Peyer's patch (tissue), 4 donors: ENCODE data around the gene FAM50B. TPM values are rescaled to one million over a fixed set of nuclear protein-coding genes. Genes with fewer than 3 reads are reported as not detected.
A peak's percentile ranks its signal among the peaks of the same experiment; 100 is the strongest.

Experiments used
- DNase-seq, 3 donors: peaks; one replicate each; pipeline ENCODE4 v3.0.0-alpha.2; 2017 to 2019
- H3K27ac ChIP-seq, 4 donors: fragments of 200-600 bp; sonication (generic); one replicate each; pipeline ENCODE4 v1.5.1; 2016 to 2019
- H3K27me3 ChIP-seq, 2 donors: fragments of 200-600 bp; sonication (generic); one replicate each; pipeline ENCODE4 v1.5.1; 2019
- H3K36me3 ChIP-seq, 3 donors: fragments of 200-600 bp; sonication (generic); one replicate each; pipeline ENCODE4 v1.5.1; 2016 to 2019
- H3K4me1 ChIP-seq, 4 donors: fragments of 200-600 bp; sonication (generic); one replicate each; pipeline ENCODE4 v1.5.1; 2016 to 2019
- H3K4me3 ChIP-seq, 4 donors: fragments of 200-600 bp; sonication (generic); 1 replicate in 3 of 4; 2 replicates in 1 of 4; pipeline ENCODE4 v1.5.1; 2016 to 2019; ENCODE audit warnings: mild to moderate bottlenecking in 1 of 4
- H3K9me3 ChIP-seq, 4 donors: fragments of 200-600 bp; sonication (generic); one replicate each; pipeline ENCODE4 v1.5.1; 2016 to 2019; ENCODE audit warnings: mild to moderate bottlenecking in 1 of 4
- POLR2A ChIP-seq, 2 donors: fragments of 450-650 bp; IDR thresholded peaks; one replicate each; pipeline ENCODE4 v1.5.1; 2017; ENCODE audit warnings: antibody characterized with exemption in 2 of 2, mild to moderate bottlenecking in 2 of 2, moderate library complexity in 2 of 2
- total RNA-seq, 4 donors: library from RNA; depleted of rRNA; stranded (reverse); fragments of >200 nt; gene quantifications; one replicate each; pipeline ENCODE4 v1.1.0, GENCODE V29; 2016
- TF ChIP-seq, protein P1 (sequence below), 6 experiments: fragments of 450-650 bp in 4 of 6; fragments of 200-600 bp in 2 of 6; sonication (generic) in 1 of 6; IDR thresholded peaks; one replicate each; pipeline ENCODE4 v1.5.1; 2017 to 2019; ENCODE audit warnings: antibody characterized with exemption in 6 of 6, mild to moderate bottlenecking in 3 of 6, moderate library complexity in 1 of 6

The FAM50B gene
- total RNA-seq, 4 donors from 2014 or later = 3.3 to 10.7 (median 4.7) TPM

DNA sequence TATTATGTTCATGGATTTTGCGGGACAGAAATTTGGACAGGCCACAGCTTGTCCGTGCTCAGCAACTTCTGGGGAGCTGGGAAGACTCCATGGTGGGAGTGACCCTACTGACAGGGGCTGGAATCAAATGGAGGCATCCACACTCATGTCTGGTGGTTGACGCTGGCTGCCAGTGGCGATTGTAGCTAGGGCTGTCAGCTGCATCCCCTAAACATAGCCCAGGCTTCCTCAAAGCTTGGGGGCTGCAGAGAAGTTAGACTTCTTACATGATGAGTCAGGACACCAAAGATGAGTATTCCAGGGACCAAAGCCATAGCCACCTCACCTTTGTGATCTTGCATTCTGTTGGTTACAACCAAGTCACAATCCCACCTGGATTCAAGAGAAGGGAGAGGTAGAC lies 18.4 kb upstream of the FAM50B start:
- no peaks in the 10 kb centered on the region for H3K27me3 ChIP-seq
- H3K27ac ChIP-seq = no peak overlapping the region
- H3K4me1 ChIP-seq = peaks cover 0 to 11% (median under 1%) of the 10 kb centered on the region in 4 donors
- TF ChIP-seq POLR2A (IDR thresholded peaks at IDR 0.05) = no peak
- TF ChIP-seq, protein P1, sequence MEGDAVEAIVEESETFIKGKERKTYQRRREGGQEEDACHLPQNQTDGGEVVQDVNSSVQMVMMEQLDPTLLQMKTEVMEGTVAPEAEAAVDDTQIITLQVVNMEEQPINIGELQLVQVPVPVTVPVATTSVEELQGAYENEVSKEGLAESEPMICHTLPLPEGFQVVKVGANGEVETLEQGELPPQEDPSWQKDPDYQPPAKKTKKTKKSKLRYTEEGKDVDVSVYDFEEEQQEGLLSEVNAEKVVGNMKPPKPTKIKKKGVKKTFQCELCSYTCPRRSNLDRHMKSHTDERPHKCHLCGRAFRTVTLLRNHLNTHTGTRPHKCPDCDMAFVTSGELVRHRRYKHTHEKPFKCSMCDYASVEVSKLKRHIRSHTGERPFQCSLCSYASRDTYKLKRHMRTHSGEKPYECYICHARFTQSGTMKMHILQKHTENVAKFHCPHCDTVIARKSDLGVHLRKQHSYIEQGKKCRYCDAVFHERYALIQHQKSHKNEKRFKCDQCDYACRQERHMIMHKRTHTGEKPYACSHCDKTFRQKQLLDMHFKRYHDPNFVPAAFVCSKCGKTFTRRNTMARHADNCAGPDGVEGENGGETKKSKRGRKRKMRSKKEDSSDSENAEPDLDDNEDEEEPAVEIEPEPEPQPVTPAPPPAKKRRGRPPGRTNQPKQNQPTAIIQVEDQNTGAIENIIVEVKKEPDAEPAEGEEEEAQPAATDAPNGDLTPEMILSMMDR (IDR thresholded peaks at IDR 0.05) = no peak
- peak in 1 of 3 donors; percentile 13 for DNase-seq
- no peaks in the 10 kb centered on the region for H3K36me3 ChIP-seq
- H3K4me3 ChIP-seq = no peak overlapping the region
- H3K9me3 ChIP-seq = no peaks in the 10 kb centered on the region

DNA sequence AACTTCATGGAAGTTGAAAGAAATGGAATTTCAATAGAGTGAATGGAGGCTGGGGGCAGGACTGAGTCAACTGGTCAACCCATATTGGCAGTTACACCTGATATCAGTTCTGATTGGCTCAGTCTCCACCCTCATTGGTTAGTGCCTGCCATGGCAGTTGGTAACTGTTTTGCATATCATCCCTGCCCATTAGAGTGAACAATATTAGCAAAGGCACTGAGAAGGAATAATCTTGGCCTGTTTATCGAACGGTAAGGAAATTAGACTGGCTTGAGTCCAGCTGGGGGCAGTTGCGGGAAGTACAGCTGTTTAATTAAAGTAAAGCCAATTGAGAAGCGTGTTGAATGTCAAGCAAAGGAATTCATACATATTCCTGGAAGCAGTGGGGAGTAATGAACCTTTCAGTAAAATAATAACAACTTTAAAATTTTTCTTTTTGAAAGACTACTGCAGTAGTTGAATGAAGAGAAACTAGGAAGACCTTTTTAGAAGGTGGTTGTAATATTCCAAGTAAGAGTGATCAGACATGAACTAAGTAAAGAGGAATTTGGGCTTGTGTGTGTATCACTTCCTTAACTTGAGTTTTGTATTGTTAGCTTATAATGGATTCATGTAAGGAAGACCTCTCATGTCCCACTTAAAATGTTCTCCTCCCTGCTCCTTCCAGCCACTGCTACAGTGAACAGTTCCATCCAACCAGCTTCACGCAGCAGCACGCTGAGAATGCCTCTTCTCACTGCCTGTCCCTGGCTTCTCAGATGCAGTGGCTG lies 17.2 kb upstream of the FAM50B start:
- H3K36me3 ChIP-seq = no peaks in the 10 kb centered on the region
- DNase-seq = peak in 1 of 3 donors; percentile 18
- H3K4me1 ChIP-seq = peaks cover 0 to 9% (median 2%) of the 10 kb centered on the region in 4 donors
- H3K4me3 ChIP-seq = no peak overlapping the region
- H3K27me3 ChIP-seq = no peaks in the 10 kb centered on the region
- H3K9me3 ChIP-seq = no peaks in the 10 kb centered on the region
- H3K27ac ChIP-seq = no peak overlapping the region
- TF ChIP-seq POLR2A (IDR thresholded peaks at IDR 0.05) = no peak
- TF ChIP-seq, protein P1 (IDR thresholded peaks at IDR 0.05) = no peak

DNA sequence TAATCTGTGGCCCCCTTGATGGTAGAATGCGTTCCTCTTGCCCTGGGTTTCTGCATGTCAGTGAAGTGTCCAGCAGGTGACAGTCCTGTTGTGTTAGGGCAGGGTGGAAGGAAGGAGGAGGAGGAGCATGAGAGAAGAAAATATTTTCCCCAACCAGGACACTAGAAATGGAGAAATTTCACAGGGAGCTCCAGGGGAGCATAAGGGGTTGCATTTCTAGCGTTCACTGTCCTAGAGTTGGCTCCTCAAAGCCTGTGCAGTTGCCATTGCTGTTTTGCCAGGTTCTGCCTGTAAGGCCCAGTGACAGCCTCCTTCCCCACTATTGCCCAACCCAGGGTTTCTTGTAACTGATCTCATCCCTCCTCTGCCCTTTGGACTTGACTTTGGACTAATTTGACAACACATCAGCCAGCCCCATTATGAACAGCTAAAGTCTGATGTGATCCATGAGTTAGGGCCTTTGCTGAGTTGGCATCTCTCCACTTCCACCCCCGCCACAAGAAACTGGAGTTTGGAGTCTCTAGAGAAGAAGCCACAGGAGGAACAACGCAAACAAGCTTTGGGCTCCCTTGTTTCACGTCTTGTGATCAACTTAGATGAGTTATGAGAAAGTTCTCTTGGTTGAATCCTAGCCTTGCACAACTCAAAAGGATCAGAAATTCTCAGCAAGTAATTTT lies 14.0 kb upstream of the FAM50B start:
- Histone ChIP-seq H3K9me3 (no peaks in the 10 kb centered on the region), H3K27ac (peak overlapping the region in 3 of 4 donors; percentile 49 to 90 (median 79)), H3K36me3 (no peaks in the 10 kb centered on the region), H3K27me3 (no peaks in the 10 kb centered on the region), H3K4me3 (no peak overlapping the region), H3K4me1 (peaks cover 0 to 9% (median 2%) of the 10 kb centered on the region in 4 donors)
- TF ChIP-seq POLR2A (IDR thresholded peaks at IDR 0.05) = peak in 1 of 2 donors; percentile 35
- TF ChIP-seq, protein P1 (IDR thresholded peaks at IDR 0.05) = peak in 4 of 6 experiments; percentile 21 to 69 (median 66)
- DNase-seq = peak in 2 of 3 donors; percentile 67 to 89

DNA sequence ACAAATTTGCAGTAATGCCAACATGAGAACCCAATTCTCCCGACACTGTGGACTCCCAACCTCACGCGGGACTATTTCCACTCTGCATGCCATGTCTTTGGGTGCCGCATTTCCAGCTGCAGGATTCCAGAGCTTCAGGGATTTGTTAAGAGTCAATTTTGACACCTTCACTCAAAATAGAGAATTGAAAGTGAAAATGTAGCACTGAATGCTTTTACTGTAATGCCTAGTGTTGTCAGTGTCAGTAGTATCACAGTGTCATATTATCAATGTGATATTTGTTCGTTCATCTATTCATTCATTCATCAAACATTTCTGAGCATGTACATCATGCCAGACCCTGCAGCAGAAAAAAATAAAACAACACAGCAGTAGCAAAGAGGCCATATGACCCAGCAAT lies 13.4 kb upstream of the FAM50B start:
- no peak overlapping the region for H3K4me3 ChIP-seq
- H3K27me3 ChIP-seq = no peaks in the 10 kb centered on the region
- TF ChIP-seq, protein P1 (IDR thresholded peaks at IDR 0.05) = no peak
- no peak for TF ChIP-seq POLR2A (IDR thresholded peaks at IDR 0.05)
- DNase-seq = no peak
- H3K27ac ChIP-seq = peak overlapping the region in 3 of 4 donors; percentile 38 to 90 (median 79)
- no peaks in the 10 kb centered on the region for H3K36me3 ChIP-seq
- peaks cover 0 to 9% (median 2%) of the 10 kb centered on the region in 4 donors for H3K4me1 ChIP-seq
- no peaks in the 10 kb centered on the region for H3K9me3 ChIP-seq

DNA sequence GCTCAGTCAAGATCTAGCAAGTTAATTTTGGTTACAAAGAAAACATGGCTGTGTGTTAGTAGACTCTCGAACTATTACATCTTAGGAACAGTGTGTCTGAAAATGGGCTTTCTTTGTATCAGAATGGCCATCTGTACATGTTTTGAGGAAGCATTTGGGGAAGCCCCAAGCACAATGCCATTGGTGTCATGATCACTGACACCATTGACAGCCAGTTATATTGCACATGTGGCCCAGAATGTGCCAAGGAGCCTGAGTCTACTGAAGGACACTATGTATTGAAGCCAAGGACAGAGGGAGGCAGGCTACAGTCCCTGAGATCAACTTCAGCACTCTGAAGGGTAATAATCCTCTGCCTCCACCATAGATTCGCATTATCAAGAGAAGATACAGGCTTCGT lies 12.6 kb upstream of the FAM50B start:
- DNase-seq = no peak
- Histone ChIP-seq H3K4me1 (peaks cover 0 to 9% (median 2%) of the 10 kb centered on the region in 4 donors), H3K27ac (no peak overlapping the region), H3K36me3 (no peaks in the 10 kb centered on the region), H3K27me3 (no peaks in the 10 kb centered on the region), H3K4me3 (no peak overlapping the region), H3K9me3 (no peaks in the 10 kb centered on the region)
- TF ChIP-seq, protein P1 (IDR thresholded peaks at IDR 0.05) = no peak
- TF ChIP-seq POLR2A (IDR thresholded peaks at IDR 0.05) = no peak
